ENCODE results near the gene TENM3. TPM values are rescaled to one million over a fixed set of nuclear protein-coding genes. Genes with fewer than 3 reads are reported as not detected.

The TENM3 gene
- total RNA-seq, 2 donors from 2014 or later: 39.5 to 51.9 TPM

GRCh38 chr4:182806259-182807252, 563.4 kb downstream of the TENM3 start:
- Histone ChIP-seq H3K27me3 (ENCODE audit: control insufficient read depth, insufficient read depth, low read length, poor library complexity, severe bottlenecking) (peaks cover 6% of the 10 kb centered on the region), H3K4me3 (ENCODE audit: low read length) (peak overlapping the region; percentile 72), H3K27ac (ENCODE audit: low read depth, low read length) (peak overlapping the region; percentile 69), H3K9ac (ENCODE audit: extremely low read depth, low read length, poor library complexity, severe bottlenecking) (peak overlapping the region; percentile 20), H3K4me1 (ENCODE audit: control insufficient read depth, insufficient read depth, low read length) (no peaks in the 10 kb centered on the region), H3K36me3 (ENCODE audit: control insufficient read depth, insufficient read depth, low read length) (no peaks in the 10 kb centered on the region), H3K9me3 (ENCODE audit: control insufficient read depth, low read length) (peaks cover 25% of the 10 kb centered on the region)
- TF ChIP-seq CTCF (conservative IDR thresholded peaks at IDR 0.05): peak; percentile 100
- Mint-ChIP-seq H3K27me3 (ENCODE audit: insufficient read depth) (peaks cover 5% of the 10 kb centered on the region), H3K36me3 (ENCODE audit: low read depth) (peaks cover 11% of the 10 kb centered on the region), H3K4me3 (peak overlapping the region; percentile 56), H3K9me3 (peaks cover 8% of the 10 kb centered on the region), H3K27ac (peak overlapping the region; percentile 20), H3K4me1 (peaks cover 26% of the 10 kb centered on the region)
- peak; percentile 97 for DNase-seq
- WGBS, 2 experiments (ENCODE audit: insufficient coverage in 1 of 2, insufficient read length in 1 of 2): 3 to 11% methylated on average over 33 to 68 of the region's 68 CpGs

GRCh38 chr4:182807346-182807745, 564.1 kb downstream of the TENM3 start:
- Mint-ChIP-seq H3K36me3 (ENCODE audit: low read depth) (peaks cover 17% of the 10 kb centered on the region), H3K4me3 (peak overlapping the region; percentile 56), H3K4me1 (peaks cover 26% of the 10 kb centered on the region), H3K9me3 (peaks cover 8% of the 10 kb centered on the region), H3K27ac (no peak overlapping the region), H3K27me3 (ENCODE audit: insufficient read depth) (peaks cover 8% of the 10 kb centered on the region)
- H3K4me3 ChIP-seq (ENCODE audit: low read length): no peak overlapping the region
- no peaks in the 10 kb centered on the region for H3K4me1 ChIP-seq (ENCODE audit: control insufficient read depth, insufficient read depth, low read length)
- no peak overlapping the region for H3K27ac ChIP-seq (ENCODE audit: low read depth, low read length)
- 66 to 84% methylated on average over 4 to 12 of the region's 12 CpGs for WGBS, 2 experiments (ENCODE audit: insufficient coverage in 1 of 2, insufficient read length in 1 of 2)
- DNase-seq: no peak
- H3K27me3 ChIP-seq (ENCODE audit: control insufficient read depth, insufficient read depth, low read length, poor library complexity, severe bottlenecking): peaks cover 6% of the 10 kb centered on the region
- TF ChIP-seq CTCF (conservative IDR thresholded peaks at IDR 0.05): no peak
- H3K9me3 ChIP-seq (ENCODE audit: control insufficient read depth, low read length): peaks cover 27% of the 10 kb centered on the region
- H3K9ac ChIP-seq (ENCODE audit: extremely low read depth, low read length, poor library complexity, severe bottlenecking): no peak overlapping the region
- H3K36me3 ChIP-seq (ENCODE audit: control insufficient read depth, insufficient read depth, low read length): no peaks in the 10 kb centered on the region

- no peak overlapping the region for H3K27ac ChIP-seq (ENCODE audit: low read depth, low read length)
- peaks cover 20% of the 10 kb centered on the region for H3K36me3 Mint-ChIP-seq (ENCODE audit: low read depth)
- 93 to 94% methylated on average over 29 to 45 of the region's 45 CpGs for WGBS, 2 experiments (ENCODE audit: insufficient coverage in 1 of 2, insufficient read length in 1 of 2)
- peaks cover 29% of the 10 kb centered on the region for H3K9me3 ChIP-seq (ENCODE audit: control insufficient read depth, low read length)
- H3K4me3 Mint-ChIP-seq: no peak overlapping the region
- H3K4me3 ChIP-seq (ENCODE audit: low read length): no peak overlapping the region
- H3K27me3 Mint-ChIP-seq (ENCODE audit: insufficient read depth): peaks cover 8% of the 10 kb centered on the region
- no peak for TF ChIP-seq CTCF (conservative IDR thresholded peaks at IDR 0.05)
- peak; percentile 69 for DNase-seq
- H3K27ac Mint-ChIP-seq: no peak overlapping the region
- peaks cover 21% of the 10 kb centered on the region for H3K4me1 Mint-ChIP-seq
- no peaks in the 10 kb centered on the region for H3K4me1 ChIP-seq (ENCODE audit: control insufficient read depth, insufficient read depth, low read length)
- no peak overlapping the region for H3K9ac ChIP-seq (ENCODE audit: extremely low read depth, low read length, poor library complexity, severe bottlenecking)
- peaks cover 8% of the 10 kb centered on the region for H3K9me3 Mint-ChIP-seq
- H3K36me3 ChIP-seq (ENCODE audit: control insufficient read depth, insufficient read depth, low read length): no peaks in the 10 kb centered on the region
- H3K27me3 ChIP-seq (ENCODE audit: control insufficient read depth, insufficient read depth, low read length, poor library complexity, severe bottlenecking): peaks cover 6% of the 10 kb centered on the region
Observed at GRCh38 chr4:182807767-182808548, 564.8 kb downstream of the TENM3 start.

Data from endodermal cell (in vitro differentiated cells).